ENCODE measurements around the gene TBX15.

The TBX15 gene

DNA sequence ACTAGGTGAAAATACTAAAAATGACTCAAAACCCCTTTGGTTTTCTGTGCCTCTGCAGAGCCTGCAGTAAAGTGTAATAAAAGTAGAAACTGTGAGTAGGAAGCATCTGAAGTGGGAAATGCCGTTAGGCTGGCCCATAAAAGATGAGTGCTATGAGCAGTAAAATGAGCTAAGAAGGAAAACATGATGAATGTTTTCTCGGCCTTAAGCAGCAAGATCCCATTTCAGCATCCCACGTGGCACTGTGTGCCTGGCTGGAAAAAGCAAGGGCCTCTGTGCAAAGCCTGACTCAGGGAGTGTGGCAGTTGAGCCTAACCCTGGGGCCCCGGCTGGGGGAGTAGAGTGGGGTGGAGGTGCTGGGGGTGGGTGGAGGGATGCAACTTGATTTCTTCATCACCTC is 109.5 kb downstream of the TBX15 start:
- DNase-seq = no peak

DNA sequence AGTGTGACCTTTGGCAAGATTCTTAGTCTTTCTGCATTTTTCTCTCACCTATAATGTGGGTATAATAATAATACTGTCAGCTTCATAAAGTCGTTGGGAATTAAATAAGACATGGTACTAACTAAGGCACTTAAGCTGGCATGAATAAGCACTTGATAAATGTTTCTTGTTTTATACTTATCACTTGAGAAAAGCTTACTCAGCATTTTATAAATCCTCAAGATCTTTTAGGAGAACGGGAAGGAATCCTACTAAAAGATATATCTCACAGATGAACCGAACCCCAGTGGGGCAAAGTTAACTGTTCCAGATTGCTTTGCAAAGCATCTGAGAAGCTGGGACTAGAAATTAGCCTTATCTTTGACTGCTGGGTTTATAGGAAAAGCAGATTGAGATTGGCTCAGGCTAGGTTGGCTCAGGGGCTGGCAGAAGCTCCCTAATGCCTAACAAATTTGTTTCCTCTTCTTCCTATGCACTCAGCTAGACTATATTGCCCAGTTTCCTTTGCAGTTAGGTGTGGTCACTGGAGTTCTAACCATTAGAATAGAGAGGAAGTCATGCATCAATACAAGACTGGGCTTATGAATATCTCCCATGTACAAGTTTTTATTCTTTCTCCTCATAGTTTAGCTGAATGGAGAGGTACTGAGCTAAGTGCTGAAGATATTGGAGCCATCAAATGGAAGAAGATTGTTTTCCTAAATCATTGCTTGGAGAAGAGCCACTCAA is 110.3 kb downstream of the TBX15 start:
- no peak for DNase-seq

DNA sequence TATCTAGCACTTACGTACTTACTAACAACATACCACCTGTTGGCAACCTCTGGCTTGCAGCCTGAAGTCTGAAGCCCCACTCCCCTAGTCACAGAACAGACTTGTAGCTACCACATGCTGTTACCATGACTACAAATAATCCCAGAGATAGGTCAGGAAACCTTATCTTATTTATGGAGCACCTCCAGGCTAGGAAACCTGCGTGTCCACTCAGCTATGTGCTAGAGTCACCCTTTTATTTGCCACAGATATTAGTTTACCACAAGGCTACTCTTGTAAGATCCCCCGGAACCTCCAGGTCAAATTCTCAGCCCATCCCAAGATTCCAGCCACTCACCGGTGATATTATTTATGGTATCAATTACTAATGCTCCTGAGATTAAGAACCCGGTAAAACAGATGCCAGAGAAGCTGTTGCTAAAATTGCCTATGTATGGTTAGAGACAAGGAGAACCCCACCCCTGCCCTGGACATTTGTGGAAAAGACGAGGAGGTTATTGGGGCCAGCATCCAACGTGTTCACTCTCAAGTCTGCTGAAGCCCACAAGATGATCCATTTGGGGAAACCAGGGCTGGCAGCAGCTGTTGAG is 116.5 kb downstream of the TBX15 start:
- DNase-seq = no peak

GRCh38 chr1:118868387-118868786 is 119.8 kb downstream of the TBX15 start:
- no peak for DNase-seq

DNA sequence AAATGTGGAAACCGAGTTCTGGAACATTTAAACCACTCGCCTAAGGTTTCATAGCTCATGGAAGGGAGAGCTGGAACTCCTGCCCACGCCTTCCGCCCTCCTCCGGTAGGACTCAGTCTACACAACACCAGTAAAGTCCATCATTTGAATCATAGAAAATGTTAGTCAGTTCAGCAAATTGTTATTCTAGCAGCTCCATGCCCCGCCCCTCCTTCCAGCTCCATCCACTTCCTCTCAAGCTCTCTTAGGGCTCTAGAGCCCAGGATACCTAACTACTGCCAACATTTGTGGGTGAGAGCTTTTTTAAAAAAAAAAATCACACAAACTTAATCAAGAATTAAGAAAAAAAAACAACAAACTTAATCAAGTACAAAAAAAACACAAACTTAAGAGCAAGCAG is 121.8 kb downstream of the TBX15 start:
- DNase-seq = no peak

DNA sequence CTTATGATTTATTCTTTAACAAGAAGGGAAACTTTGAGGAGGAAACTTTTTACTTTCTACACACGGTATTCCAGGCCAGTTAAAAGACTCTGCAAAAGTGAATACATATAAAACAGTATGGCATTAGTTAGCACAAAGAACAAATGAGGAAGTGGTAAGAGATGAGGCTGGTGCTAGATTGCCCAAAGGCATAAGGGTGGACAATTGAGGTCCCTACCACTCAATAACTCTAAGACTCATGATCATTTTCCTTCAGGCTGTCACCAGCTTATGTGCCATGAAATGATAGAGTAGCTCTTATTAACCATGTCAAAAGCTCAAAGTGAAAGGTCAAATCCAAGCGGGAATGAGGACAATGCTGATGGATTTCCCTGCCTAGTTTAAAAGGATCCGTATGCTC is 124.5 kb downstream of the TBX15 start:
- DNase-seq = no peak

DNA sequence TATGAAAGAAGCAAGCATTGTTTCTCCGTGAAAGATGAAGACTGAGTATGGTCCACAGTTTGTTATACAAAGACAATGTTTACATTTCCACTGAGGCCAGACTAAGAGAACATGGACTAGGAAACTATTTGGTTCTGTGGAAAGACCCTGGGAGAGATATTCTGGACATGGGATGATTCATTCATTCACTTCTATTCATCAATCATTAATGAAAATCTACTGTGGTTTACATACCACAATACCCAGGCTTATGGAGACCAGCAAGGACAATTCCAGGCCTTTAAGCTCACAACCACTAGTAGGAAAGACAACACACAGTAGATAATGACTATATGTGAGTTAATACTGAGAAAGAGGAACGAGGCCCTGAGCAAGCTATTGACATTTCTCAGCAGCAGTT is 125.4 kb downstream of the TBX15 start:
- DNase-seq = no peak

DNA sequence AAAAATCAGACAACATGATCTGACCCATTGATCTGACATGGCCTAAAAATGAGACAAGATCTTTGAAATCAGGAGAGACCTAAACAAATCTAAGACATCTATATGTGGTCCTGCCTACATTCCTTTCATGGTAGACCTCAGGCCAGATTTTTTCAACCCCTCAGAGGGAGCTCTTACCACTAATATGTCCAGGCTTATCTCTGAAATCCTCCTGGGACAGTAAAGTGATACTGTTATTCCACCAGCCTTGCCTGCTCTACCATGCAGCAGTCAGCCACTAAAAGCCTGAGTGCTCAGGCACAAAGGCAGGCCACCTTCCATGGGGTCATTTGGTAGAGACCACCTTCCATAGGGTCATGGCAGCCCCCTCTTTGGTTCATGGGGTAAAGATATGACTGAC is 126.9 kb downstream of the TBX15 start:
- DNase-seq = no peak

GRCh38 chr1:118859999-118860398 is 128.1 kb downstream of the TBX15 start:
- DNase-seq = no peak

- no peak for DNase-seq
Observed at GRCh38 chr1:118846443-118846842, 141.7 kb downstream of the TBX15 start.

- DNase-seq = peak; percentile 75
Observed at GRCh38 chr1:118842452-118843201, 145.5 kb downstream of the TBX15 start.

GRCh38 chr1:118841521-118841920 is 146.6 kb downstream of the TBX15 start:
- DNase-seq = no peak
